GM21381 (cell line): ENCODE results near the gene DIPK1A.

ENCODE experiments used
- ATAC-seq: cut with Tn5 transposase; IDR thresholded peaks from one replicate; pipeline ENCODE4 v1.9.1; 2021; ENCODE audit warnings: mild to moderate bottlenecking, moderate library complexity; ENCODE audit not compliant: unreplicated experiment

Gene DIPK1A

GRCh38 chr1:92879316-92879968, 81.8 kb downstream of the DIPK1A start:
- no peak for ATAC-seq

GRCh38 chr1:92877792-92878191, 83.5 kb downstream of the DIPK1A start:
- peak; percentile 68 for ATAC-seq

GRCh38 chr1:92877081-92877711, 84.1 kb downstream of the DIPK1A start:
- peak; percentile 40 for ATAC-seq

- no peak for ATAC-seq
These were observed 84.9 kb downstream of the DIPK1A start for GRCh38 chr1:92876351-92876750.

- ATAC-seq = no peak
These were observed 86.3 kb downstream of the DIPK1A start for GRCh38 chr1:92874987-92875386.

- no peak for ATAC-seq
These were observed 88.5 kb downstream of the DIPK1A start for GRCh38 chr1:92872719-92873118.

- ATAC-seq = no peak
These were observed 90.7 kb downstream of the DIPK1A start for GRCh38 chr1:92870591-92870990.

GRCh38 chr1:92864131-92864530, 97.1 kb downstream of the DIPK1A start:
- ATAC-seq = no peak

- ATAC-seq = no peak
These were observed 98.7 kb downstream of the DIPK1A start for GRCh38 chr1:92862605-92863004.

GRCh38 chr1:92859400-92860039, 101.7 kb downstream of the DIPK1A start:
- ATAC-seq = no peak

GRCh38 chr1:92858564-92859399, 102.5 kb downstream of the DIPK1A start:
- ATAC-seq = peak; percentile 60

GRCh38 chr1:92857817-92858216, 103.4 kb downstream of the DIPK1A start:
- no peak for ATAC-seq

GRCh38 chr1:92855236-92855635, 106.0 kb downstream of the DIPK1A start:
- ATAC-seq = no peak

- ATAC-seq = peak; percentile 53
These were observed 107.0 kb downstream of the DIPK1A start for GRCh38 chr1:92854101-92854785.

- no peak for ATAC-seq
These were observed 108.0 kb downstream of the DIPK1A start for GRCh38 chr1:92853299-92853698.

- no peak for ATAC-seq
These were observed 109.5 kb downstream of the DIPK1A start for GRCh38 chr1:92851729-92852128.

- ATAC-seq = no peak
These were observed 111.2 kb downstream of the DIPK1A start for GRCh38 chr1:92850019-92850418.

GRCh38 chr1:92848201-92848600, 113.1 kb downstream of the DIPK1A start:
- ATAC-seq = no peak

GRCh38 chr1:92845908-92846307, 115.4 kb downstream of the DIPK1A start:
- ATAC-seq = no peak

- no peak for ATAC-seq
These were observed 116.8 kb downstream of the DIPK1A start for GRCh38 chr1:92844439-92844838.
